GM20000 (cell line): Measurements from ENCODE around the gene LY6G6F.

Experiments
- DNase-seq: peaks from one replicate; pipeline ENCODE4 v3.0.0; 2012; ENCODE audit warnings: low spot score
- TF ChIP-seq, protein P1 (sequence below): IDR thresholded peaks from 2 replicates; pipeline ENCODE4 v1.5.1; 2012; ENCODE audit warnings: mild to moderate bottlenecking, control low read depth; ENCODE audit errors: extremely low read depth, missing control alignments

The LY6G6F gene

DNA sequence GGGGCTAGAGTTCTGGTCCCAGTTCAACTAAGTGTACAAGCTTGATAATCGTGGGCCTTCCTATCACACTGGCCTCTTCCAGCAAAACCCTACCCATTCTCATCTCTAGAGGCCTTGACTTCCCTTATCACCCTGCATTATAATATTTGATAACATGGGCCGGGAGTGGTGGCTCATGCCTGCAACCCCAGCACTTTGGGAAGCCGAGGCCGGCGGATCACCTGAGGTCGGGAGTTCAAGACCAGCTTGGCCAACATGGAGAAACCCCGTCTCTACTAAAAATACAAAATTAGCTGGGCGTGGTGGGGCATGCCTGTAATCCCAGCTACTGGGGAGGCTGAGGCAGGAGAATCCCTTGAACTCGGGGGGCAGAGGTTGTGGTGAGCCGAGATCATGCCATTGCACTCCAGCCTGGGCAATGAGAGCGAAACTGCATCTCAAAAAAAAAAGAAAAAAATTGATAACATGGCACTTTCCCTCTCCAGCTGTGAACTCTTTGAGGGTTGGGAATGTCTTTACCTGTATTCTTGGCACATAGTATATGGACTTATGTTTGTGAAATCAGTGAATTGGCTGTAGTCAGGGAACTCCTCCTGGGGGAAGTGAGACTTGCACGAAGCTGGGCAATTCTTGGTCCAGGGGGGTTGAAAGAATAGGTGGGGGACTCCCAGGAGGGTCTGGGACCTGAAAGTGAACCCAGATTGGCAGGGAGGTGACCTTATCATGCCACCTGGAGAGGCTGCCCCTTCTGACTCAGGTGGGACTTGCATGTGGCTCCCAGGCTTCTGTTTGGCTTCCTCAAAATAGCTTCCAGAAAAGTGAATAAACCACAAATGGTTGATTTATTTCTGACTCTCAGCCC is 45.2 kb upstream of the LY6G6F start:
- DNase-seq = peak; percentile 38
- TF ChIP-seq, protein P1, sequence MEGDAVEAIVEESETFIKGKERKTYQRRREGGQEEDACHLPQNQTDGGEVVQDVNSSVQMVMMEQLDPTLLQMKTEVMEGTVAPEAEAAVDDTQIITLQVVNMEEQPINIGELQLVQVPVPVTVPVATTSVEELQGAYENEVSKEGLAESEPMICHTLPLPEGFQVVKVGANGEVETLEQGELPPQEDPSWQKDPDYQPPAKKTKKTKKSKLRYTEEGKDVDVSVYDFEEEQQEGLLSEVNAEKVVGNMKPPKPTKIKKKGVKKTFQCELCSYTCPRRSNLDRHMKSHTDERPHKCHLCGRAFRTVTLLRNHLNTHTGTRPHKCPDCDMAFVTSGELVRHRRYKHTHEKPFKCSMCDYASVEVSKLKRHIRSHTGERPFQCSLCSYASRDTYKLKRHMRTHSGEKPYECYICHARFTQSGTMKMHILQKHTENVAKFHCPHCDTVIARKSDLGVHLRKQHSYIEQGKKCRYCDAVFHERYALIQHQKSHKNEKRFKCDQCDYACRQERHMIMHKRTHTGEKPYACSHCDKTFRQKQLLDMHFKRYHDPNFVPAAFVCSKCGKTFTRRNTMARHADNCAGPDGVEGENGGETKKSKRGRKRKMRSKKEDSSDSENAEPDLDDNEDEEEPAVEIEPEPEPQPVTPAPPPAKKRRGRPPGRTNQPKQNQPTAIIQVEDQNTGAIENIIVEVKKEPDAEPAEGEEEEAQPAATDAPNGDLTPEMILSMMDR = no peak

DNA sequence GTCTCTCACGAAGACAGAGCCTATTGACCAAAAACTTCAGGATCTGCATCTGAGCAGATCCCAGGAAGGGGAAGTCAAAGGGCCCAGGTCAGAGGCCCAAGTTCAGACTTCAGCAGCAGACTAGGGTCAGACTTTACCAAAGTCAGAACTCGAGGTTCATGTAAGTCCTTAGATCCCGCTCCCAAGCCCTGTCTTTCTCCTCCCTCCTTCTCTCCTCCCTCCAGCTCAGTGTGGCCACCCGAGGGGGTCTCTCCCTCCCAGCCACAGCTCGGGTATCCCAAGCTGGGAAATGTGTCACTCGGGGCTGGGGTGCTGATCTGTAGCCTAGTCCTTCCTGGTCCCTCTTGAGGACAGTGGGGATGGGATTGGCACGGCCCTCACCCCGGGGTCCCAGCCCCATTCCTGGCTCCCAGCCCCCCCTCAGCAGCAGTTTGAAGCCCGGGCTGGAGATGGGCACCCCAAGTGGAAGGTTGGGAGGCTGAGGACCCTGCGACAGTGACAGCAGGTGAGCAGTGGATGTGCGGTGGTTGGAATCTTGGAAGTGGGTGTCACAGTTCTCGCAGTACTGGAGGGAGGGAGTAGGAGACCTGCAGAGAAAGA is 44.4 kb upstream of the LY6G6F start:
- DNase-seq = no peak
- TF ChIP-seq, protein P1 = no peak

DNA sequence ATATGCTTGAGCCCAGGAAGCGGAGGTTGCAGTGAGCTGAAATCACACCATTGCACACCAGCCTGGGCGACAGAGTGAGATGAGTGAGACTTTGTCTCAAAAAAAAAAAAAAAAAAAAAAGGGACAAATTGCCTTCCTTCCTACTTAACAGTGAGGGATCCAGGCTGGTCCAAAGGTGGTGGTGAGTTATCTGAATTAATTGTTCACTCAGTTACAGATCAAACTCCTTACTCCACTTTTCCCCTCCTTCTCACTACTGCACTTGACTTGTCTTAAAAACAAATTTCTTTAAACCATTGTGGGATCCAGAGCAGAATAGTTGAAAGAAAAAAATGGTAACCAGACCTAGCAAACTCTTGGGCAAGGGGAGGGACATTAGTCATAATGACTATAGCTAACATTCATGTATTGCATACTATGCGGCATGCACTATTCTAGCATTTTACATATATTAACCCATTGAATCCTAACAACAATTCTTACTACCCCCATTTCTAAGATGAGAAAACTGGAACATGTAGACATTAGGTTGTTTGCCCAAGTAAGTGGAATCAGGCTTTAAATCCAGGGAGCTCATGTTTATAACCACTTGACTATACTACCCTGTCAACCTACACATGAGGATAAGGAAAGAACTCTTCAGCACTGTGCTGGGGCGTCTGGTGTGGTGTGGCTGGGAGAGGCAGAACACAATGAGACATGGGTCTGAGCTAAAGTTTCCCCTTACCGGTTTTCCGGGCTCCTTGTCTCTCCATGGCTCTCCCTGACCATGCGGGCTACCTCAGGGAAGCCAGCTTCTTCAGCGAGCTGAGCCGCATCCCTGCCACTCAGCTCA is 43.3 kb upstream of the LY6G6F start:
- DNase-seq = no peak
- TF ChIP-seq, protein P1 = no peak

DNA sequence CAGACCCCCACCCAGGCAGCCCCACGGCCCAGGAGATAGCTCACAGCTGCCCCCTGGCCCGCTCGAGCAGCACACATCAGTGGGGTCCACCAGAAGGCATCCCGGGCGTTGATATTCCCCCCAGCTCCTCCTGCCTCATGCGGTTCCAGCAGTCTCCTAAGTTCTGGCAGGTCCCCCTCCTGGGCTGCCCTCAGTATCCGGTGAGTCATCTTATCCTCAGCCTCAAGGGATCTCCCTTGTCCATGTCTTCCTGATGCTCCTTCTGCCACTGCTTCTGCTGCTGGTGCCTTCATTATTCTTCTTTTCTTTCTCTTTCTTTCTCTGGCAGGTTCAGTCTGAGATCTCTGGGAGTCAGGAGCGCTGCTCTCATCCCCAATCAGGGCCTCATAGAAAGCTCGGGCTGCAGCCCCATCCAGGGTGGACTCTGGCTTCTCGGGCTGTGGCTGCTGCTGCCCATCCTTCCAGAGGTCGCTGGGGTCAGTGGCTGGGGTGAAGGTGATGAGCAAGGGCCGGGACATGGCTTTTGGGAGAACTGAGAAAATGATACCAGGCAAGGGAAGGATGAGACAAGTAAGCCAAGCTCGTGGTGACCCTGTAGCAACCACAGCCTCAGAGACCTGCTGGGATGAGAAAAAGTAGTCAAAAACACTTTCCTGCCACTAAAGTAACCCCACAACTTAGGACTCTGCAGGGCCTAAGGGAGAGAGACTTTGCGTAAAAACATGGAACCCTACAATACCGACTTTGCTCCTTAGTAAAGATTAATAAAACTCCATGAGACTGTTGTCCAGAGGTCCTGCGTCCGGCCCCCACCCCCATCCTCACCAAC is 42.5 kb upstream of the LY6G6F start:
- no peak for DNase-seq
- TF ChIP-seq, protein P1 = peak; percentile 15

DNA sequence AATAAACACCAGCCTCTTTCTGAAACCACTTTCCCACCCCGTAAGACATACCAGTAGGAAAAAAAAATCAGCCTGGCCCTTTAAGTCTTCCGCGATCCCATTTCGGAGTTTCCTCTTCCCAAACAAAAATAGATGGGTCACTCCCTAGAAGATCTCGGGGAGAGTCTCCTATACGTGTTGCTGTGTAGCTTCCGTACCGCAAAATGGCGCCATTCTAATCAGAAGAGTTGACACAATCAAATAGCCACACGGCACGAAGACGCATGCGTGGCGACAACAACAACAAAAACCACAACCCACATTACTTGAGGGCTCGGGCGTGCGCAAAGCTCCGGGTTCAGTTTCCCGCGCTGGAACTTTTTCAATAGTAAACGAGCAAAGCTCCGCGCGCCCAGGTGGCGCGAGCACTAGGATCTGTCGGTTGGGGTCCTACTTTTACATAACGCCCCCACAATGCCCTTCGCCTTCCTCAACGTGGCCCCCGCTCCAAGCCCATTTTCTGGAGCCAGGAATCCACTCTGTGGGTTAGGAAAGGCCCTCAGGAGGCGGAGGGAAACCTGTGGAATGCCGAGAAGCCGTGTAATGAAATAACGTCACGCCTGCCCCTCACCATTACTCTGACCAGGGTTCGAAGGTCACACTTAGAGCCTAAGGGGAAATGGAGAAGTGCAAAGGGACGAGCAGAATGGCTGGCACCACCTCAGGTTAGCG is 41.7 kb upstream of the LY6G6F start, which contains the start of gene GPANK1:
Gene GPANK1 (minus strand): TSS at position 208 of the 711 bp plus-strand sequence. CDS start 519 bp downstream, outside the sequence.
- DNase-seq = peak; percentile 83
- TF ChIP-seq, protein P1 = no peak
